GM23248 (cell line): Measurements from ENCODE around the gene ZSCAN5B. TPM values are rescaled to one million over a fixed set of nuclear protein-coding genes. Genes with fewer than 3 reads are reported as not detected.

Experiments
- DNase-seq: peaks from one replicate; pipeline ENCODE4 v3.0.0-alpha.2; 2015
- H2AFZ ChIP-seq: fragments of 200-600 bp; sonication (generic); 2 replicates; pipeline ENCODE4 v1.6.1; 2016; ENCODE audit warnings: antibody characterized with exemption
- H3F3A ChIP-seq: fragments of 200-600 bp; sonication (generic); 2 replicates; pipeline ENCODE4 v1.6.1; 2016; ENCODE audit warnings: mild to moderate bottlenecking, antibody characterized with exemption, mixed run types; ENCODE audit not compliant: insufficient read depth
- H3K27ac ChIP-seq: fragments of 200-600 bp; sonication (generic); 2 replicates; pipeline ENCODE4 v1.5.1; 2016; ENCODE audit warnings: mild to moderate bottlenecking
- H3K27me3 ChIP-seq: fragments of 200-600 bp; sonication (generic); replicated peaks from 2 replicates; pipeline ENCODE4 v1.6.1; 2016; ENCODE audit warnings: mild to moderate bottlenecking; ENCODE audit not compliant: insufficient read depth
- H3K36me3 ChIP-seq: fragments of 200-600 bp; sonication (generic); 2 replicates; pipeline ENCODE4 v1.6.1; 2016; ENCODE audit warnings: low read depth, mild to moderate bottlenecking
- H3K4me1 ChIP-seq: fragments of 200-600 bp; sonication (generic); 2 replicates; pipeline ENCODE4 v1.6.1; 2016; ENCODE audit warnings: mild to moderate bottlenecking; ENCODE audit not compliant: insufficient read depth
- H3K4me2 ChIP-seq: fragments of 200-600 bp; sonication (generic); one replicate; pipeline ENCODE4 v1.6.1; 2016; ENCODE audit warnings: mild to moderate bottlenecking; ENCODE audit not compliant: unreplicated experiment
- H3K4me3 ChIP-seq: fragments of 200-600 bp; sonication (generic); 2 replicates; pipeline ENCODE4 v1.5.1; 2016; ENCODE audit warnings: mild to moderate bottlenecking
- H3K79me2 ChIP-seq: fragments of 200-600 bp; sonication (generic); 2 replicates; pipeline ENCODE4 v1.6.1; 2016; ENCODE audit warnings: mild to moderate bottlenecking; ENCODE audit not compliant: insufficient read depth
- H3K9ac ChIP-seq: fragments of 200-600 bp; sonication (generic); 2 replicates; pipeline ENCODE4 v1.6.1; 2016; ENCODE audit warnings: mild to moderate bottlenecking
- H3K9me2 ChIP-seq: fragments of 200-600 bp; sonication (generic); 2 replicates; pipeline ENCODE4 v1.6.1; 2016; ENCODE audit warnings: mixed run types, mild to moderate bottlenecking, moderate library complexity; ENCODE audit not compliant: insufficient read depth
- H3K9me3 ChIP-seq: fragments of 200-600 bp; sonication (generic); one replicate; pipeline ENCODE4 v1.6.1; 2017; ENCODE audit warnings: low read depth
- H4K20me1 ChIP-seq: fragments of 200-600 bp; sonication (generic); 2 replicates; pipeline ENCODE4 v1.6.0; 2016; ENCODE audit not compliant: insufficient read depth
- EZH2 ChIP-seq: fragments of 200-600 bp; sonication (generic); IDR thresholded peaks from 2 replicates; pipeline ENCODE4 v1.6.1; 2018; ENCODE audit warnings: antibody characterized with exemption, mild to moderate bottlenecking; ENCODE audit not compliant: insufficient read depth, poor library complexity, severe bottlenecking
- EZH2phosphoT487 ChIP-seq: fragments of 200-600 bp; sonication (generic); IDR thresholded peaks from 2 replicates; pipeline ENCODE4 v1.6.1; 2018; ENCODE audit warnings: antibody characterized with exemption, moderate library complexity, mild to moderate bottlenecking, low read depth; ENCODE audit not compliant: insufficient read depth
- WGBS, 2 experiments: methylation state at CpG; one replicate each; pipeline ENCODE4 v1.1.6; 2015 to 2017; ENCODE audit warnings: low lambda C conversion rate in 2 of 2, low coverage in 1 of 2; ENCODE audit errors: missing lambda C conversion rate in 2 of 2; 5-methylcytosine and 5-hydroxymethylcytosine counted together
- in situ Hi-C: fragments of 300-500 bp; cut with MboI; formaldehyde crosslinking; loops from 2 replicates; pipeline ENCODE4 v1.15.0; 2020
- polyA plus RNA-seq: library from polyadenylated mRNA; unstranded; fragments of >200 nt; fragmentation: Nextera tagmentation; extraction: Ambion mirVana; gene quantifications from 2 replicates; pipeline ENCODE4 v1.2.1, GENCODE V29; 2016
- total RNA-seq: library from RNA; depleted of rRNA; stranded (reverse); fragments of >200 nt; shearing (Covaris generic); gene quantifications from 2 replicates; pipeline ENCODE4 v1.2.3, GENCODE V29; 2014

ZSCAN5B gene
- total and polyA plus RNA-seq, 2 experiments from 2014 or later: not detected

DNA sequence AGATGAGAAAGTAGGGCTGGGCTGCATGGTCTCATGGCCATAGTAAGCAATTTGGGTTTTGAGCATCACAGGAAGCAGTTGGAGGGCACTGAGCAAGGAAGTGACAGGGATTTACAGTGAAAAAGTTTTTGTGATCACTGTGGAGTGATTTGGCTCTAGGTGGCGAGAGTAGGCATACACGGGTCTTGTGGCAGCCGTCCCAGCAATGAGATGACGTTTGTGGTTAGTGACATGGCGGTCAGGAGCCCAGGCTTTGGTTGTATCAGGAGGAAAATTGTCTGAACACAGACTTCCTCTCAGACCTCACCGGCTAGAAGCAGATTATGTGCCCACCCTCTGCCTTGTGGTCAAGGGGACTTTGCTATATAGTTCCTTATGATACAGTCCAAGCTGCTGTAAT, 53.2 kb downstream of the ZSCAN5B start:
- in situ Hi-C loops: no loop called here
- H3K36me3 ChIP-seq: no peaks in the 10 kb centered on the region

DNA sequence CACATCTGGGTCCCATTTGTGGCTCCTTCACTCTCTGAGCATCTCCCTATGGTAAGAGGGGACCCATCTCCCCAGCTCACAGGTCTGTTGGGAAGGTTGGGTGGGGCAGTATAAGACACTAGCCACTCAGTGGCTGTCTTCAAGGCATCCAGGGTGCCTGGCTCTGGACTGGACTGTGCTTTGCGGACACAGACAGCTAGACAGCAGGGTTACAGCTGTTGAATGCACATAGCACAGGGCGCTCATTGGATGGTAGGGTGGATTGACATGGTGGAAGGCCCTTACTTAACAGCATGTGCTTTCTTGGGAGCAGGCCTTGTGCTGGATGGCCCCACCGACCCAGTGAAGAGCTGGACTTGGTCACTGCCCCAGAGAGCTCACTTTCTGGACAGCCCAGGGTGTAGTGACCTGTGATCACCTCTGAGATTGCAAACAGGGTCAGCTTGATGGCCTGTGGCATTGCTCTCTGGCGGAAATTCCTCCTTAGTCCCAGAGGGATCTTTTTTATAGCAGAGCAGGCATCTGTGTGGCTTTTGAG, 54.6 kb downstream of the ZSCAN5B start:
- H3K4me3 ChIP-seq: no peak overlapping the region

More for the DNA sequence above, 53.2 kb downstream of the ZSCAN5B start:
- Histone ChIP-seq H3K27me3 (no peaks in the 10 kb centered on the region), H3K79me2 (peaks cover 42% of the 10 kb centered on the region), H3K4me1 (no peaks in the 10 kb centered on the region; the same call in 1 of the 2 replicates), H3K4me3 (no peak overlapping the region), H3K4me2 (no peak overlapping the region), H3K9me3 (no peaks in the 10 kb centered on the region), H3K9me2 (no peaks in the 10 kb centered on the region), H4K20me1 (no peaks in the 10 kb centered on the region), H3K9ac (no peak overlapping the region), H2AFZ (no peak overlapping the region), H3K27ac (no peak overlapping the region), H3F3A (no peaks in the 10 kb centered on the region)
- WGBS, 2 experiments: 77 to 80% methylated on average over 6 of the region's 6 CpGs
- TF ChIP-seq EZH2: no peak
- no peak for DNase-seq

DNA sequence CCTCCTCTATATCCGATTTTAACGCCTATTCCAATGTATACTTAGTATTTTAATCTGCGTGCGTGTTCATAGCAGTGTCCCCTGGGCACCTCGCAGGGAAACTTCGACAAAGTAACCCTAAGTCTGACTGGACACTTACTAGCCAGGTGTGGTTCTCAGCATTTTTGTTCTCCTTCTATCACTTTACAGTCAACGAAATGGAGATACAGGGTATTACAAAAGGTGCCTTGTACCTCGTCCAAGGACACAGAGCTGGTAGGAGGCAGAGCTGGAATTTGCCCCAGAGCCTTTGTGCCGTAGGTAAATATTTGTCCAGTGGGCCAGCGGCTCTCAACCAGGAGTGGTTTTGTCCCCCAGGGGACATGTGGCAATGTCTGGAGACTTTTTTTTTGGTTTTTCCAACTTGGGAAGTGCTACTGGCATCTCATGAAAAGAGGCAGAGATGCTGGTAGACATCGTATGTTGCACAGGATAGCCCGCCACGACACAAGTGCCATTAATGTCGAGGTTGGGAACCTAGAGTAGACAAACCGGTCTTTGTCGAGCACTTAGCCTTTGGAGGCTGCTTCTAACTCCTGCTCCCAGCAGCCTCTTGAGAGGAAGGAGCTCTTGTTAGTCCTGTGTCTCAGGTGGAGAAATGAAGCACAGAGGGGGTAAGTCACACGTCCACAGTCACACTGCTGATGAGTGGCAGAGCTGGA, 55.3 kb downstream of the ZSCAN5B start:
- H3K4me1 ChIP-seq: no peaks in the 10 kb centered on the region; the same call in 1 of the 2 replicates
- H3K4me3 ChIP-seq: peak overlapping the region; percentile 81
- no peak for DNase-seq
- in situ Hi-C loops: no loop called here
- H3K9ac ChIP-seq: peak overlapping the region; percentile 87
- H3K36me3 ChIP-seq: no peaks in the 10 kb centered on the region
- H3K27ac ChIP-seq: no peak overlapping the region
- H3F3A ChIP-seq: no peaks in the 10 kb centered on the region
- WGBS, 2 experiments: 54% methylated on average over 17 of the region's 17 CpGs
- H2AFZ ChIP-seq: peak overlapping the region; percentile 50; the same call in 1 of the 2 replicates
- no peaks in the 10 kb centered on the region for H4K20me1 ChIP-seq
- no peaks in the 10 kb centered on the region for H3K9me3 ChIP-seq
- H3K27me3 ChIP-seq: no peaks in the 10 kb centered on the region
- peak overlapping the region; percentile 65 for H3K4me2 ChIP-seq
- TF ChIP-seq EZH2 (no peak), EZH2phosphoT487 (no peak)
- no peaks in the 10 kb centered on the region for H3K9me2 ChIP-seq
- H3K79me2 ChIP-seq: peaks cover 41% of the 10 kb centered on the region

More for the DNA sequence above, 54.6 kb downstream of the ZSCAN5B start:
- no peak overlapping the region for H3K9ac ChIP-seq
- no peaks in the 10 kb centered on the region for H3F3A ChIP-seq
- no peaks in the 10 kb centered on the region for H4K20me1 ChIP-seq
- no peaks in the 10 kb centered on the region for H3K9me3 ChIP-seq
- no peaks in the 10 kb centered on the region for H3K9me2 ChIP-seq
- peaks cover 41% of the 10 kb centered on the region for H3K79me2 ChIP-seq
- H3K4me1 ChIP-seq: no peaks in the 10 kb centered on the region; the same call in 1 of the 2 replicates
- no peaks in the 10 kb centered on the region for H3K36me3 ChIP-seq
- in situ Hi-C loops: no loop called here
- H3K27ac ChIP-seq: no peak overlapping the region
- DNase-seq: no peak
- H3K27me3 ChIP-seq: no peaks in the 10 kb centered on the region
- 77 to 89% methylated on average over 4 of the region's 4 CpGs for WGBS, 2 experiments
- no peak for TF ChIP-seq EZH2phosphoT487
- H2AFZ ChIP-seq: no peak overlapping the region
- H3K4me2 ChIP-seq: no peak overlapping the region

DNA sequence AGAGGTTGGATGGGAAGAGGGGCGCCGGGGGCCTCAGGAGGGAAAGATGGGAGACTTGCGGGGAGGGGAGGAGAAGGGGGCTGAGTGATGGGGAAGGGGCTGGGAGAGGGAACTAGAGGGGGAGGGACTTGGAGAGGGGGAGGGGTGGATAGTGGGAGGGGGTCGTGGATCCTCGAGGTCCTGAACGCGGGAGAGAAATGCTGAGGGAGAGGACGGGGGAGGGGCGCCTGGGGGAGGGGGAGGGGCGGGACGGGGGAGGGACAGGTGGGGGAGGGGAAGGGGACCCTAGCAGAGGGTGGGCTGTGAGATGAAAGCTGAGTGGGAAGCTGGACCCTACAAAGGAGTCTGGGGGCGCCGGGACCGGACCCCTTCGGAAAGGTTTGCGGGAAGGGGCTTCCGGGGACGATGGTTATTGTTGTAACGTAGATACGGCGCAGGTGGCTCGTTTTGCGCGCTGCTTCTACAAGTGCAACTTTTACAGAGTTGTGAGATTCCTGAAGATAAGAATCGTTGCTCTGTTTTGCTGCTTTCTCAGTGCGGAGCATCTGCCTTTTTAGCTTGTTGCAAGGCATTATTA, 56.1 kb downstream of the ZSCAN5B start:
- peak overlapping the region; percentile 96; the same call in 1 of the 2 replicates for H2AFZ ChIP-seq

More for the DNA sequence above, 56.1 kb downstream of the ZSCAN5B start:
- Histone ChIP-seq H3K27me3 (no peaks in the 10 kb centered on the region), H3K27ac (no peak overlapping the region), H3K36me3 (no peaks in the 10 kb centered on the region), H3K4me1 (no peaks in the 10 kb centered on the region; the same call in 1 of the 2 replicates), H4K20me1 (no peaks in the 10 kb centered on the region), H3F3A (no peaks in the 10 kb centered on the region), H3K9ac (peak overlapping the region; percentile 87), H3K79me2 (peaks cover 41% of the 10 kb centered on the region), H3K4me2 (peak overlapping the region; percentile 65), H3K4me3 (peak overlapping the region; percentile 81), H3K9me2 (no peaks in the 10 kb centered on the region), H3K9me3 (no peaks in the 10 kb centered on the region)
- DNase-seq: peak; percentile 59
- 3 to 6% methylated on average over 9 to 24 of the region's 26 CpGs for WGBS, 2 experiments
- in situ Hi-C loops: no loop called here
- TF ChIP-seq EZH2phosphoT487: no peak
- TF ChIP-seq EZH2: no peak
